ENCODE results near the gene IRAK1. TPM values are rescaled to one million over a fixed set of nuclear protein-coding genes. Genes with fewer than 3 reads are reported as not detected.

The IRAK1 gene
- total RNA-seq, 1 experiment from 2014 or later: 92.3 TPM

DNA sequence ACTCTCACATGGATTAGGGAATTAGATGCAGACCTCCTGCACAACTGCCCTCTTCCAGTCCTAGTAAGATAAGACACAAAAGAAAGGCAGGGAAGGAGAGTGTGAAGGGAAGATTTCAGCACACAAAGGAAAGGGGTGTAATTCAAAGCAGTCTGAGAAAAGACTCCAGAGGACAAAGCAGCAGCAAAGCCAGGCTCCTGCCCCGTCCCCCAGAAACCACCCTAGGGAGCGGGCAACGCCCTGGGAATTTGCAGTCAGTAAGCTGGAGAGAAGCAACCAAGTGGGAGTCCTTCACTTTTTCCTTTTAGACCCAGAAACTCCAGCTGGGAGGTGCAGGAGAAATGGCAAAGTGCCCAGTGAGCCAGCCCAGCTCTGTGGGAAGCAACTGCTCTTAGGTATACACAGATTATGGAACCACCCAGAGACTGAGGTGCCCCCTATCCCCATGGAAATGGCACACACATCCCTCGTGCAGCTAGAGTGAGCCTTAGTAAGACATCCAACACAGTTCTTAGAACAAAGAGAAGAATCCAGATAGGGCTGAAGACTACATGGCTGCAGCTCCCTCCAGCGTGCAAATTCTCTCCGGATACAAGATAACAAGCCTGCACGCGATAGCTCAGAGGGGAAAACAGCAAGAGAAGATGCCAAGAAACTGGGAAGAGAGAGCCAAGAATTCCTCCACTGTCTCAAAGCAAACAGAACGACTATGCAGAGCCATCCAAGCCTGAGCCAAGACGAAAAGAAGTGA, 26.5 kb upstream of the IRAK1 start:
- Histone ChIP-seq H3K9me3 (ENCODE audit: control insufficient read depth in 1 of 2, insufficient read depth in 1 of 2, low read depth in 1 of 2, low read length in 2 of 2) (no peaks in the 10 kb centered on the region), H3K9me2 (ENCODE audit: insufficient read depth) (no peaks in the 10 kb centered on the region), H3K79me2 (ENCODE audit: insufficient read depth, low read length) (peaks cover 42% of the 10 kb centered on the region), H3K27me3 (ENCODE audit: insufficient read depth, low read length) (no peaks in the 10 kb centered on the region), H3K36me3 (ENCODE audit: control insufficient read depth in 1 of 2, insufficient read depth in 2 of 2, low read length in 2 of 2) (no peaks in the 10 kb centered on the region; a peak in 1 of 4 replicates), H3K4me3 (replicated peaks in 1 of 2; ENCODE audit: low read depth in 1 of 2, low read length in 2 of 2) (no peak overlapping the region), H3K4me2 (ENCODE audit: low read length) (no peak overlapping the region), H2AFZ (ENCODE audit: low read depth, low read length, poor library complexity, severe bottlenecking) (no peak overlapping the region), H4K20me1 (ENCODE audit: insufficient read depth) (no peaks in the 10 kb centered on the region), H3K4me1 (ENCODE audit: control insufficient read depth in 1 of 2, insufficient read depth in 2 of 2, low read length in 2 of 2) (no peaks in the 10 kb centered on the region), H3K9ac (ENCODE audit: low read length) (no peak overlapping the region), H3K27ac (ENCODE audit: low read depth, low read length) (no peak overlapping the region)
- DNase-seq (ENCODE audit: low read depth, low spot score): no peak
- POLR2A ChIA-PET: no interaction called here
- CTCF ChIA-PET: no interaction called here
- intact Hi-C loops (cut with micrococcal nuclease): no loop called here
- RAD21 ChIA-PET (ENCODE audit: low non-redundant PET in 1 of 2, low total read pairs in 2 of 2, uncharacterized antibody in 2 of 2, unreplicated experiment in 2 of 2): no interaction called here
- no peak for ATAC-seq
- TF ChIP-seq FOSL1 (IDR thresholded peaks at IDR 0.05; ENCODE audit: low read depth): no peak
- no peak for TF ChIP-seq TCF7L2 (IDR thresholded peaks at IDR 0.05; ENCODE audit: borderline replicate concordance, extremely low read depth, insufficient read depth, insufficient read length)
- TF ChIP-seq SRF (IDR thresholded peaks at IDR 0.05; ENCODE audit: low read depth): no peak
- TF ChIP-seq ZNF274 (IDR thresholded peaks at IDR 0.05; ENCODE audit: low read depth, low read length): no peak
- TF ChIP-seq JUND (IDR thresholded peaks at IDR 0.05): no peak
- no peak for TF ChIP-seq ZFX (IDR thresholded peaks at IDR 0.05)
- BruUV-seq (replicated peaks): no TSS peak

DNA sequence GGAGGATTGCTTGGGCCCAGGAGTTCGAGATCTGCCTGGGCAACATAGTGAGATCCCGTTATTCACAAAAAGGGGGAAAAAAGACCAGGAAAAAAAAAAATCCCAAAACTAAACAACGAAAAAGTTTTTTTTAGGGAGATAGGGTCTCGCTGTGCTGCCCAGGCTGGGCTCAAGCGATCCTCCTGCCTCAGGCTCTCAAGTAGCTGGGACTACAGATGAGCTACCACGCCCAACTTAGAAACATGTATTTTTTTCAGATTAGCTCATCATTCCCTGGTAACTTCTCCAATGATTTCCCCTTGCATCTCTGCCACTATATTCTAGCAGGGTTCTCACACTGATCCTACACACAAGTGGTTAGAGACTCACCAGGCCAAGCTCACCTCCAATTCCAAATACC, 24.4 kb upstream of the IRAK1 start:
- ChIA-PET CTCF (no interaction called here), RAD21 (ENCODE audit: low non-redundant PET in 1 of 2, low total read pairs in 2 of 2, uncharacterized antibody in 2 of 2, unreplicated experiment in 2 of 2) (no interaction called here), POLR2A (no interaction called here)
- Histone ChIP-seq H3K4me1 (ENCODE audit: control insufficient read depth in 1 of 2, insufficient read depth in 2 of 2, low read length in 2 of 2) (no peaks in the 10 kb centered on the region), H3K27ac (ENCODE audit: low read depth, low read length) (no peak overlapping the region), H3K79me2 (ENCODE audit: insufficient read depth, low read length) (peaks cover 36% of the 10 kb centered on the region), H3K9ac (ENCODE audit: low read length) (no peak overlapping the region), H3K27me3 (ENCODE audit: insufficient read depth, low read length) (no peaks in the 10 kb centered on the region), H3K9me2 (ENCODE audit: insufficient read depth) (no peaks in the 10 kb centered on the region), H2AFZ (ENCODE audit: low read depth, low read length, poor library complexity, severe bottlenecking) (no peak overlapping the region), H4K20me1 (ENCODE audit: insufficient read depth) (no peaks in the 10 kb centered on the region), H3K36me3 (ENCODE audit: control insufficient read depth in 1 of 2, insufficient read depth in 2 of 2, low read length in 2 of 2) (no peaks in the 10 kb centered on the region; a peak in 1 of 4 replicates), H3K4me3 (replicated peaks in 1 of 2; ENCODE audit: low read depth in 1 of 2, low read length in 2 of 2) (no peak overlapping the region), H3K9me3 (ENCODE audit: control insufficient read depth in 1 of 2, insufficient read depth in 1 of 2, low read depth in 1 of 2, low read length in 2 of 2) (no peaks in the 10 kb centered on the region), H3K4me2 (ENCODE audit: low read length) (no peak overlapping the region)
- DNase-seq (ENCODE audit: low read depth, low spot score): no peak
- intact Hi-C loops (cut with micrococcal nuclease): no loop called here
- BruUV-seq (replicated peaks): no TSS peak
- TF ChIP-seq, protein P1, sequence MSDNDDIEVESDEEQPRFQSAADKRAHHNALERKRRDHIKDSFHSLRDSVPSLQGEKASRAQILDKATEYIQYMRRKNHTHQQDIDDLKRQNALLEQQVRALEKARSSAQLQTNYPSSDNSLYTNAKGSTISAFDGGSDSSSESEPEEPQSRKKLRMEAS (IDR thresholded peaks at IDR 0.05): no peak
- TF ChIP-seq EGR1 (IDR thresholded peaks at IDR 0.05; ENCODE audit: low read depth): no peak
- no peak for ATAC-seq
